GM19035 (cell line): Measurements from ENCODE around the gene ZNF511.
"Not testable (repeated sequence)": the region's sequence is repeated elsewhere in the genome, so short reads cannot be mapped to it uniquely, and the experiment has no call there.

Experiments used
- ATAC-seq: cut with Tn5 transposase; IDR thresholded peaks from one replicate; pipeline ENCODE4 v1.9.1; 2021; ENCODE audit not compliant: unreplicated experiment

Gene ZNF511

DNA sequence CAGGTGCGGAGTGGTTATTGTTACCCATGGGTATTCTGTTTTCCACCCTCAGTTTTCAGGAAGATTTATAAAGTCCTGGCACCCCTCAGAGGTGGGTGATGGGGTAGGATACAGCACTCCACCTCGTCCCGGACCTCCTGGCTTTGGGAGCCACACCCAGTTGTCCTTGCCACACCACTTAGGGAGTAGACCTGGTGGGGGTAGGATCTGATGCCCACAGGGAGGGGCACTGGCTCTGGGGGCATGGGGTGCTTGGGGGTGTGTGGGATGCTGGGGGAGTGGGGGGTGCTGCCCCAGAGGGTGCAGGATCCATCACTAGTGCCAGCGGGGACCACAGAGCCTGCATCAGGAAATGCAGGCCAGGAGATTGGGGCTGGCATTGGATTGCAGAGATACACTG is 4.5 kb downstream of the ZNF511 start:
- no peak for ATAC-seq

DNA sequence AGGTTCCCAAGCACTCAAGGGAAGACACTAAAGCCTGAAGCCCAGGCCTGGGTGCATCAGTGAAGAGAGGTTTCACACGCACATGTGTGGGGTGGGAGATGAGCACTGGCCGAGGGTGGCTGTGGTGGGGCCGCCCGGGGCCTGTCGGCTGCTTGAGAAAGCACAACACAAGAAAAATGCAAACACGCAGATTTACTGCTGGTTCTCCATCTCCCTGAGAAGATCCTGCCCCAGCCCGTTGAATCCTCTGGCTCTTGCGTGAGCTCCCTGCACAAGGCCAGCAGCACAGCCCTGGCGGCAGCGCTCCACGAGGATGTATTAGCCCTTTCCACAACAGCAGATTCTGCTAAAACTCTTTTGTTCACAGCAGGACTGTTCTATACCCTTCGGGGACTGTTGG is 6.2 kb downstream of the ZNF511 start:
- ATAC-seq = no peak

DNA sequence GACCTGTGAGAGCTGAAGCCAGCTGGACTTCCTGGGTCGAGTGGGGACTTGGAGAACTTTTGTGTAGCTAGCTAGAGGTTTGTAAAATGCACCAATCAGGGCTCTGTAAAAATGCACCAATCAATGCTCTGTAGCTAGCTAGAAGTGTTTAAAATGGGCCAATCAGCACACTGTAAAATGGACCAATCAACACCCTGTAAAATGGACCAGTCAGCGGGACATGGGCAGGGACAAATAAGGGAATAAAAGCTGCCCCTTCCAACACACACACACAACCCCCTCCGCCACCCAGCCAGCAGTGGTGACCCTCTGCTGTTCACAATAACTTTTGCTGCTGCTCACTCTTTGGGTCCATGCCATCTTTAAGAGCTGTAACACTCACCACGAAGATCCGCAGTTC is 7.1 kb downstream of the ZNF511 start:
- no peak for ATAC-seq

DNA sequence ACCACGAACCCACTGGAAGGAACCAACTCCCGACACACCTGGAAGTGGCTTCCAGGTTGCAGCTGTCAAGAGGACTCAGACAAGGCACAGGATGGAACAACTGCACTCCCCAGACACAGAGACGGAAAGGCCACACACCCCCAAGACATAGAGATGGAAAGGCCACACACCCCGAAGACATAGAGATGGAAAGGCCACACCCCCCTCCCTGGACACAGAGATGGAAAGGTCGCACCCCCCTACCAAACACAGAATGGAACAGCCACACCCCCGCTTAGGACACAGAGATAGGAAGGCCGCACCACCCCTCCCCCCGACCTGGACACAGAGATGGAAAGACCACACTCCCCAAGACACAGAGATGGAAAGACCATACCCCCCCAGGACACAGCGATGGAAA is 7.6 kb downstream of the ZNF511 start:
- ATAC-seq = no peak

DNA sequence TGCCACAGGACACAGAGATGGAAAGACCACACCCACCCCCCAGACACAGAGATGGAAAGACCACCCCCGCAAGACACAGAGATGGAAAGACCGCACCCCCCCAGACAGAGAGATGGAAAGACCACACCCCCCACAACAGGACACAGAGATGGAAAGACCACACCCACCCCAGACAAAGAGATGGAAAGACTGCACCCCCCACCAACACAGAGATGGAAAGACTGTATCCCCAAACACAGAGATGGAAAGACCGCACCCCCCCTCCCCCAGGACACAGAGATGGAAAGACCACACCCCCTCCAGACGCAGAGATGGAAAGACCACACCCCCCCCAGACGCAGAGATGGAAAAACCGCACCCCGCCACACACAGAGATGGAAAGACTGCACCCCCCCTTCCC is 8.0 kb downstream of the ZNF511 start:
- no peak for ATAC-seq

DNA sequence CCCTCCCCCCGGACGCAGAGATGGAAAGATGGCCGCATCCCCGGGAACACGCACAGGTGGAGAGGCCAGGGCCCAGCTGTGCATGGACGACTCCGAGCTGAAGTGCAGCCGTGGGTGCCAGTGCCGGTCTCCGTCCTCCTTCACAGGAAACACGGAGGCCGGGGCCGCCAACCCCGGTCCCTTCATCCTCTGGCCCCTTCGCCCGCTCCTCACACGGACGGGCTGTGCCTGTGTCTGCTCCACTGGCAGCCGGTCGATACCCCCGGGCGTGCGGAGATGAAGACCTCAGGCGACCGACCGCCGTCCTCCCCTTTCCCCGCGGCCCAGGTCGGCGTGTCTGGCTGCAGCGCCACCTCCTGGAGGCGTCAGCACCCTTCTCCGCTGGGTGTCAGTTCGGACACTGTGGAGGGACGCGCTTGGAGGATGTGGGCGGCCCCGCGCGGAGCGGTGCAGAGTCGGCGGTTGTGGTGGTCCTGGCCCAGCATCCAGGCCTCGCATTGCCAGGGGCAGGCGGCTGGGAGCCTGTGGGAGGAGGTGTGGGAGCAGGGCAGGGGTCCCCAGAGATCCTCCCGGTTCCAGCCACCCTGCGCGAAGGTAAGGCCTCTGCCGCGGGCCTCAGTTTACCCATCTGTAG is 9.9 kb downstream of the ZNF511 start:
- ATAC-seq = peak; percentile 84

DNA sequence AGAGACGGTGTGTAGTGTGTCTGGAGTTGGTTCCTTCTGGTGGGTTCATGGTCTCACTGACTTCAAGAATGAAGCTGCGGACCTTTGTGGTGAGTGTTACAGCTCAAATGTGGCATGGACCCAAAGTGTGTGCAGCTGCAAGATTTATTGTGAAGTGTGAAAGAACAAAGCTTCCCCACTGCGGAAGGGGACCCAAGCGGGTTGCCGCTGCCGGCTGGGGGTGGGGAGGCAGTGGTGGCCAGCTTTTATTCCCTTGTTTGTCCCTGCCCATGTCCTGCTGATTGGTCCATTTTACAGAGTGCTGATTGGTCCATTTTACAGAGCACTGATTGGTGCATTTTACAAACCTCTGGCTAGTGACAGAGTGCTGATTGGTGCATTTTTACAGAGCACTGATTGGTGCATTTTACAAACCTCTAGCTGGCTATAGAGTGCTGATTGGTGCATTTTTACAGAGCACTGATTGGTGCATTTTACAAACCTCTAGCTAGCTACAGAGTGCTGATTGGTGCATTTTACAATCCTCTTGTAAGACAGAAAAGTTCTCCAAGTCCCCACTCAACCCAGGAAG is 12.2 kb downstream of the ZNF511 start:
- not testable (repeated sequence) for ATAC-seq

DNA sequence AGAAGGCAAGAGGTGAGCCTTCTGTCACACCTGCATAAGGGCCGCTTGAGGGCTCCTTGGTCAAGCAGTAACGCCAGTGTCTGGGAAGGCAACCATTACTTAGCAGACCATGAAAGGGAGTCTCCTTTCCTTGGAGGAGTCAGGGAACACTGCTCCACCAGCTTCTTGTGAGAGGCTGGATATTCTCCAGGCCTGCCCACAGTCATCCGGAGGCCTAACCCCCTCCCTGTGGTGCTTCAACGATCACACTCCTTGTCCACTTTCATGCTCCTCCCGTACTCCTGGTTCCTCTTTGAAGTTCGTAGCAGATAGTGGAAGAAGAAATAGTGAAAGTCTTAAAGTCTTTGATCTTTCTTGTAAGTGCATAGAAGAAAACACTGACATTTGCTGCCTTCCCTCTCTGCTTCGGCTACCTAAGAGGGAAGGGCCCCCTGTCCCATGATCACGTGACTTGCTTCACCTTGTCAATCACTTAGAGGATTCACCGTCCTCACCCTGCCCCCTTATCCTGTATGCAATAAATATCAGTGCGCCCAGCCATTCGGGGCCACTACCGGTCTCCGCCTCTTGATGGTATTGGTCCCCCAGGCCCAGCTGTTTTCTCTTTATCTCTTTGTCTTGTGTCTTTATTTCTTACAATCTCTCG is 13.5 kb downstream of the ZNF511 start:
- not testable (repeated sequence) for ATAC-seq

DNA sequence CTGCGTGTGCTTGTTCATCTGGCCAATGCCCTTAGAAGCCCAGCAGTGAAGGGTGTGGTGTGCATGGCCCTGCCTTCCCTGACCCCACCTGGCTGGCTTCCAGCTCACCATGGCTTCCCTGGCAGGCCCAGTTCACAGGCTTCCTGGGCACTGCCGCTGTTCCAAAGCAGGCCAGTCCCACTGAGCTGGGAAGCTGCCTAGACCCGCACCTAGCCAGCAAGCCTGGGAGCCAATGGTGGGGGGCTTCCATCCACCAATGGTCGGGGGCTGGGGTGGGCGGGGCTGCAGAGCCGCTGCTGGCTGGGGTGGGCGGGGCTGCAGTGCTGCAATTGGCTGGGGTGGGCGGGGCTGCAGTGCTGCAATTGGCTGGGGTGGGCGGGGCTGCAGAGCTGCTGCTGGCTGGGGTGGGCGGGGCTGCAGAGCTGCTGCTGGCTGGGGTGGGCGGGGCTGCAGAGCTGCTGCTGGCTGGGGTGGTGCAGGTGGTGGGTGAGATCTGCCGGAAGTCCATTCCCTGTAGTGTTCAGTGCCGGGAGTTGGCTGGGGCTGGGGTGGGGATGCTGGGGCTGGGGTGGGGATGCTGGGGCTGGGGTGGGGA is 15.6 kb downstream of the ZNF511 start:
- ATAC-seq = peak; percentile 60

DNA sequence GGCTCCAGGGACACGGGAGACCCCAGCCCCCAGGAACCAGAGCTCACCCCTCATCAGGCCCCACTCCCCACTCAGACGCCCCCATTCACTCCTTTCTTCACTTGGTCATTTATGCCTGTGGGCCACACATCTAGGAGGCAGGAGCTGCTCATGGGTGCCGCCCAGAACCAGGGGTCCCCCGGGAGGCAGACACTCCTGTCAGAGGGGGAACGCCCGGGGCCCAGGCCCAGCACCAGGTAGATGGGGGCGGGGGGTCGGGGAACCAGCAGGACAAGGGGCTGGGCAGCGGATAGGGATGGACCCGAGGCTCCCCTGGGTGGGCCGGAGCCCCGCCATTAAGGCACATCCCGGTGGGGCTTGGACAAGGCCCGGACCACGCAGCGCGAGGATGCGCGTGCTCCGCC is 16.1 kb downstream of the ZNF511 start:
- ATAC-seq = no peak

DNA sequence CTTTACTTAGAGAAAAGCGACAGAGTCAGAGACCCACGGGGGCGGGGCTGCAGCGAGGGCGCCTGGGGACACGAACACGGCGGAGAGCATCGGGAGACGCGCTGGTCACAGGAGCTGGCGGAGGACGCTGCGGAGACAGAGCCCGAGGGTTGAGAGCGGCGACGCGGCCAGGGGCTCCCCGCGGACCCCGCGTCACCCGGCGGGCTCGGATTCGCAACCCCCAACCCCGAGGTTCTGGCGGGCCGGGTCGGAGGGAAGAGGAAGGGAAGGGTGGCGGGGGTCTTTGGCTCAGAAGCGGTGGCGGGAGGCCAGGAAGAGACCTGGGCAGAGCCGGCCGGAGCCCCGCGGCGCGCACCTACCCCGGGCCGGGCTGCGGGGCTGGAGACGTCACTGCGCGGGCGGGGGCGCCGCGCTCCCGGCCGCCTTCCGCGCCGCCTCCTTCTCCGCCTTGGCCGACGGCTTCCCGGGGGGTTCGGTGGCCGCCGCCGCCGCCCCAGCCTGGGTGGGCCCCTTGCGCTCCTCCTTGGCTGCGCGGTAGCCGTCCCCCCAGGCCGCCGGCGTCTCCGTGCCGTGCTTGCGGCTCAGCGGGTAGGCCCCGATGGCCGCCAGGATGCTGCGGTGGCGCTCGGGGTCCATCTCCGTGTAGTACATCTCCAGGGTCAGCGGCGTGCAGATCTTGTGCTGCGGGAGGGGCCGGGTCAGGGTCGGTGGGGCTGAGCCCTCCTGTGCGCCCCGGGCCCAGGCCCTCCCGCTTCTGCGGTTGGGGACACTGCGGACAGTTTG is 16.9 kb downstream of the ZNF511 start:
- no peak for ATAC-seq

DNA sequence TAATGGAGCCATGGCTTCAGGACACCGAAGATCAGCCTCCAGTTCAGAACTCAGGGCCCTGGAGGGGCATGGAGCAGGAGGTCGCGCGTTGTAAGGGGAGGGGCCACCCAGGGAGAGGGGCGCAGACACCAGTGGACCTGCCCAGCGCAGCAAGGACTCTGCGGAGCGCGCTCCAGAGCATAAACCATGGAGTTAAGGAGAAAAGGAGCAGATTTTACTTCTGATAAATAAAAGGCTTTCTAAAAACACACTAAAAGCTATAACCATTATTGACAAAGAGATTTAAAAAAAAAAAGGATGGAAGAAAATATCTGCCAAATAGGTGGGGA is 17.5 kb downstream of the ZNF511 start:
- no peak for ATAC-seq

DNA sequence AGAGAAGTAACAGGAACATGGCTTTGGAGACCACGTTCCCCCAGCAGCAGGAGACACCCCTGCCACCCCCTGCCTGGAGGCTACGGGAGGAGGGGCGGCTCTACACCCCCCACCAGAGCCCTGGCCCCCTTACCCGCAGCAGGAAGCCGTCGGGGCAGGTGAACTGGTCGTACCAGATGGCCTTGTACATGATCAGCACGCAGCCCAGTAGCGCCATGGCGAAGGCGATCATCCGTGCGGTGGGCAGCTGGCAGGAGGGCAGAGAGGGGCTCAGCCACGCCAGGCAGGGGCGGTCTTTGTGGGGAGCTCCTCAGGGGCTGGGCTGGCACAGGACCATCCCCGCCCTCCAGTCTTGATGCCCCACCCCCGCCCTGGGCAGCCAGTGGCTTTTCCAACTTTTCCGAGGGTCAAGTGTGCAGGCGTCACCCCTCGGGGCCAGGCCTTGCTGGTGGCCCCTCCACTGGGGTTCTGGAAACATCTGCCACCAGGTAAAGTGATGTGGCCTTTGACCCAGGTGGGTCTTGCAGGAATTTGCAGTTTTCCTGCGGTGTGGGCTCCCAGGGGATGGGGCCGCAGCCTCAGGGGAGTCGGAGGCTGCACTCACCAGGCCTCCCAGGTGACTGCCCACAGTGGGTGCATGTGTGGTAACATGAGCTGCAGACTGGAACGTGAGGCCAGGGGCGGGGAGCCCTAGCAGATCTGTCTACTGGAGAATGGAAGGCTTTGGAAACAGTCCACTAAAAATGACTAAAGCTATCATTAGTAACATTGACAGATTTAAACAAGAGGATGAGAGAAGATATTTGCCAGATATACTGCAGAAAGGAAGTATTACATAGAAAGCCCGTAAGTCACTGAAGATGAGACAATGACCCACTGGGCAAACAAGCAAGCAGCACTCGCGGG is 18.3 kb downstream of the ZNF511 start:
- no peak for ATAC-seq

DNA sequence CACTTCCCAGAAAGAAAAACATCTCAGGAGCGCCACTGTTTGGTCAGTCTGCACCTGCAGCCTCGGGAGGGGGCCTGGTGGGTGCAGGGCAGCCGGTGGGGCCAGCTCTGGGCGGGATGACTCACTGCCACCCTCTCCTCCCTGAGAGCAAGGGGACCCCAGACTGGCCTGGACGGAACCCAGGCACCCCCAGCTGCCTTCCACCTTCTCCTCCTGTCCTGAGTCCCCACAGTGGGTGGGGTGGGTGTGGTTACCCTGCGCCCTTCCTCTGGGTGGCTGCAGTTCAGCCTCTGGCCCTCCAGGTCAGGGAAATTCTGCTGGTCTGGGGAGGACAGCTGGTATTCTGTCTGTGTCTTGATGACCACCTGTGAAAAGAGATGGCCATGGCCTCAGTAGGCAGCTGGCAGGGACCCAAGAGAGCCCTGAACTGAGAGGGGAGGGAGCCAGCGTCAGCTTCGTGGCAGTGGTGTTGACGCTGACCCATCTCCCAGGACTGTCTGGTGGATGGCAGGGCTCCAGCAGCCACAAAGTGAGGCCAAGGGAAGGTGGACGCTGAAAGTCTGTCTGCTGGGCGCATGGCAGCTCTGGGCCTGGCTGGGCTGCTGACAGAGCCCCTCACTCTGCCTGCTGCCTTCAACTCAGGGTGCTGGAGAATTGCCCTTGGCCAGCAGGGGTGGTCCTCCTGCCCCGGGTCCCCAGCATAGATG is 19.1 kb downstream of the ZNF511 start:
- no peak for ATAC-seq

DNA sequence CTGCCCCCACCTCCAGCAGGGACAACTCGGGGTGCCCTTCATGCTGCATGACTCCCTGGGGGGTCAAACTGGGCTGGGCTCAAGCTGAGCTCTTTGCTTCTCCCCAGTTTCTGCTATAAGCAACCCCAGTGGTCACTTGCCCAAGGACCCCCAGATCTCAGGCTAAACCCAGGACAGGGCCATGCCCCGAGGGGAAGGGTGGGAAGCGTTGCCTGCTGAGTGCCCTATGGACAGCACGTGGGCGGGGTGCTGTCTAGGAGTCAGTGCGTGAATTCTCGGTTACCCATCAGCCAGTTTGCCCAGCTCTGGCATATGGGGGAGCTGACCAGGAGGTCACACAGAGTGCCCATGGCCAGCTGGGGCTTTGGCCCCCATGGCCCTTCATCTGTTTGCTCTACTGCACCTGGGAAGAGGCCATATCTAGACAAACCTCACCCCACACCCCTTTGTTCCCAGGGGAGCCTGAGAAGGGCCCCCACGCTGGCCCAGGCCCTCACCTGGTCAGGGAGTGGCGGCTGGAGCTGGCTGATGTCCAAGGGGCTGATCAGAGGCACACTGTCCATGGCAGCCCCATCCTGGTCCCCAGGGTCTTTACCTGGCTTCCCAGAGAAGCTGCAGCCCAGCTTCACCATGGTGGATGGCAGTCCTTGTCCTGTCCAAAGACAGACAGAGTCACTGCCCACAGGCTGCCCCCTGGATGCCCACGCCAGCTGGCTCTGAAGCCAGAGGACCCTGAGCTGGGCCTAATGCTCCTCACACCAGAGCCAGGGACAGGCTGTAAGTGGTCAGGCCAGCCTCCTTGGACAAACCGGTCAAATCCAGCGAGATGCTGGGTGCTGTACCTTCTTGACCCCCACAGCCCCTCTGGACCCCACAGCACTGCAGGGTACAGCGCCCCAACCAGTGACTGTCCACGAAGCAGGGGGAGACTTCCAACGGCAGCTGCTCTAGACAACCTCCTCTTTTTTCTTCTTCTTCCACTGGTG is 19.9 kb downstream of the ZNF511 start:
- no peak for ATAC-seq

DNA sequence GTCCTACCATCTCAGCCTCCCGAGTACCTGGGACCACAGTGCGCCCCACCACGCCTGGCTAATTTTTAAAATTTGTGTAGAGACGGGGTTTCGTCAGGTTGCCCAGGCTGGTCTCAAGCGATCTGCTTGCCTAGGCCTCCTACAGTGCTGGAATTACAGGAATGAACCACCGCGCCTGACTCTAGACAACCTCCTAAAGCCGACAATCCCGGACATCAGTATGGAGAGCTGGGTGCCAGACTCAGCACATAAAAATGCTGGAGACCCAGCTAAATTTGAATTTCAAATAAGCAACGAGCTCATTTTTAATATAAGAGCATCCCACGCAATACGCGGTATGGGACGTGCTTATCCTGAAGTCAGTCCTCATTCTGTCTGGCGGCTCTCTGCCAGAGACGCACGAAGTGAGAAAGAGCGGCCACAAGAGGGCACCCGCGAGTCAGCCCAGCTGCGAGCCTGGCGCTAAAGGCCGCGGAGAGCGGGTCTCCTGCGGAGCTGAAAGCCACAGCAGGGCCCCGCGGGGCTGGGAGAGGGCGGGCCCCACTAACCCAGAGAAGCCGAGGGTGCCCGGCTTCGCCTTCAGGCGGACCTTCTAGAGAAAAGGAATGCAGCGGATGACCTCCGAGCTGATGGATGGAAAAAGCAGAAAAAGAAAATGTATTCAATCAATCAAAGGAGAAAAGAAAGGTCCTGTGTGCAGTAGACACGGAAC is 20.9 kb downstream of the ZNF511 start:
- ATAC-seq = peak; percentile 87

DNA sequence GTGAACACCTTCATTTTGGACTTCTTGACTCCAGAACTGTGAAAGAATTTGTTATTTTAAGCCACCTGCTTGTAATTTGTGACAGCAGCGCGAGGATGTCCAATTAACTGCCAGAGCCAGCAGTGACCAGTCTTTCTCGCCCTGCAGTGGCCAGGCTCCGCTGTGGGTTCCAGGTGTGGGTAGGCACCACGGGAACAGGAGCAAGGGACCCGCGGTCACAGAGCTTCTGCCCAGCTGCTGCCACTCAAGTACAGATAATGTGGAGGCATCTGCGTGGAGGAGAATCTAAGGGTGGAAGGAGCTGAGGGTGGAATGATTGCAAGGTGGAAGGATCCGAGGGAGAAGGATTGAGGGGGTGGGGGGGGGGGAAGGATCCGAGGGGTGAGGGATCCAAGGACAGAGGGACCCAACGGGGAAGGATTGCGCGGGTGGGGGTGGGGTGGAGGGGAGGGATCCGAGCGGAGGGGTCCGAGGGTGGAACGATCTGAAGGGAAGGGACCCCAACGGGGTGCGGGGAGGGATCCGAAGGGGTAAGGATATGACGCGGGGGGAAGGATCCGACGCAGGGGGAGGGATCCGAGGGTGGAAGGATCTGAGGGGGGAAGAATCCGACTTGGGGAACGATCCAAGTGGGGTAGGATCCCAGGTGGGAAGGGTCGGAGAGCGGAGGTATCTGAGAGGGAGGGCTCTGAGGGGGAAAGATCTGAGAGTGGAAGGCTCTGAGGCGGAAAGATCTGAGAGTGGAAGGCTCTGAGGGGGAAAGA is 24.4 kb downstream of the ZNF511 start:
- no peak for ATAC-seq
